ENCODE results near the gene DIPK1C. TPM values are rescaled to one million over a fixed set of nuclear protein-coding genes. Genes with fewer than 3 reads are reported as not detected.

The DIPK1C gene
- total RNA-seq, 1 experiment from 2014 or later, result 0.26 TPM

- DNase-seq (ENCODE audit: low read depth, low spot score), result no peak
- Histone ChIP-seq H3K9me3 (ENCODE audit: control insufficient read depth, insufficient read depth, low read depth, low read length) (no peaks in the 10 kb centered on the region), H3K4me1 (ENCODE audit: control insufficient read depth, insufficient read depth, low read length) (no peaks in the 10 kb centered on the region), H3K36me3 (ENCODE audit: control insufficient read depth, insufficient read depth, low read length) (no peaks in the 10 kb centered on the region), H3K27ac (ENCODE audit: low read length) (no peak overlapping the region), H3K27me3 (ENCODE audit: control insufficient read depth, insufficient read depth, low read length) (peaks cover 14% of the 10 kb centered on the region), H3K4me3 (ENCODE audit: low read depth in 2 of 2, low read length in 2 of 2) (no peak overlapping the region)
- ChIA-PET POLR2A (no interaction called here), CTCF (no interaction called here)
- TF ChIP-seq SIN3A (IDR thresholded peaks at IDR 0.05; ENCODE audit: borderline replicate concordance, insufficient read depth, low read depth, low read length) (no peak), TCF7L2 (IDR thresholded peaks at IDR 0.05; ENCODE audit: low read depth, low read length) (no peak), POLR2AphosphoS5 (IDR thresholded peaks at IDR 0.05; ENCODE audit: low read depth, low read length) (no peak)
- TF ChIP-seq, protein P1, sequence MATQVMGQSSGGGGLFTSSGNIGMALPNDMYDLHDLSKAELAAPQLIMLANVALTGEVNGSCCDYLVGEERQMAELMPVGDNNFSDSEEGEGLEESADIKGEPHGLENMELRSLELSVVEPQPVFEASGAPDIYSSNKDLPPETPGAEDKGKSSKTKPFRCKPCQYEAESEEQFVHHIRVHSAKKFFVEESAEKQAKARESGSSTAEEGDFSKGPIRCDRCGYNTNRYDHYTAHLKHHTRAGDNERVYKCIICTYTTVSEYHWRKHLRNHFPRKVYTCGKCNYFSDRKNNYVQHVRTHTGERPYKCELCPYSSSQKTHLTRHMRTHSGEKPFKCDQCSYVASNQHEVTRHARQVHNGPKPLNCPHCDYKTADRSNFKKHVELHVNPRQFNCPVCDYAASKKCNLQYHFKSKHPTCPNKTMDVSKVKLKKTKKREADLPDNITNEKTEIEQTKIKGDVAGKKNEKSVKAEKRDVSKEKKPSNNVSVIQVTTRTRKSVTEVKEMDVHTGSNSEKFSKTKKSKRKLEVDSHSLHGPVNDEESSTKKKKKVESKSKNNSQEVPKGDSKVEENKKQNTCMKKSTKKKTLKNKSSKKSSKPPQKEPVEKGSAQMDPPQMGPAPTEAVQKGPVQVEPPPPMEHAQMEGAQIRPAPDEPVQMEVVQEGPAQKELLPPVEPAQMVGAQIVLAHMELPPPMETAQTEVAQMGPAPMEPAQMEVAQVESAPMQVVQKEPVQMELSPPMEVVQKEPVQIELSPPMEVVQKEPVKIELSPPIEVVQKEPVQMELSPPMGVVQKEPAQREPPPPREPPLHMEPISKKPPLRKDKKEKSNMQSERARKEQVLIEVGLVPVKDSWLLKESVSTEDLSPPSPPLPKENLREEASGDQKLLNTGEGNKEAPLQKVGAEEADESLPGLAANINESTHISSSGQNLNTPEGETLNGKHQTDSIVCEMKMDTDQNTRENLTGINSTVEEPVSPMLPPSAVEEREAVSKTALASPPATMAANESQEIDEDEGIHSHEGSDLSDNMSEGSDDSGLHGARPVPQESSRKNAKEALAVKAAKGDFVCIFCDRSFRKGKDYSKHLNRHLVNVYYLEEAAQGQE (IDR thresholded peaks at IDR 0.05; ENCODE audit: insufficient read depth in 1 of 2, low read depth in 2 of 2, low read length in 1 of 2), result no peak
- TF ChIP-seq, protein P2, sequence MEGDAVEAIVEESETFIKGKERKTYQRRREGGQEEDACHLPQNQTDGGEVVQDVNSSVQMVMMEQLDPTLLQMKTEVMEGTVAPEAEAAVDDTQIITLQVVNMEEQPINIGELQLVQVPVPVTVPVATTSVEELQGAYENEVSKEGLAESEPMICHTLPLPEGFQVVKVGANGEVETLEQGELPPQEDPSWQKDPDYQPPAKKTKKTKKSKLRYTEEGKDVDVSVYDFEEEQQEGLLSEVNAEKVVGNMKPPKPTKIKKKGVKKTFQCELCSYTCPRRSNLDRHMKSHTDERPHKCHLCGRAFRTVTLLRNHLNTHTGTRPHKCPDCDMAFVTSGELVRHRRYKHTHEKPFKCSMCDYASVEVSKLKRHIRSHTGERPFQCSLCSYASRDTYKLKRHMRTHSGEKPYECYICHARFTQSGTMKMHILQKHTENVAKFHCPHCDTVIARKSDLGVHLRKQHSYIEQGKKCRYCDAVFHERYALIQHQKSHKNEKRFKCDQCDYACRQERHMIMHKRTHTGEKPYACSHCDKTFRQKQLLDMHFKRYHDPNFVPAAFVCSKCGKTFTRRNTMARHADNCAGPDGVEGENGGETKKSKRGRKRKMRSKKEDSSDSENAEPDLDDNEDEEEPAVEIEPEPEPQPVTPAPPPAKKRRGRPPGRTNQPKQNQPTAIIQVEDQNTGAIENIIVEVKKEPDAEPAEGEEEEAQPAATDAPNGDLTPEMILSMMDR (IDR thresholded peaks at IDR 0.05), result no peak
- intact Hi-C loops (cut with micrococcal nuclease; ENCODE audit: unreplicated experiment), result no loop called here
- no peak for ATAC-seq
- in situ Hi-C loops (cut with HindIII; ENCODE audit: low pct_unique_long_range_greater_than_20kb, low sequenced_read_pairs), result no loop called here
- no TSS peak for BruUV-seq (replicated peaks)
Measured at GRCh38 chr18:74400813-74401212, 56.3 kb downstream of the DIPK1C start.

GRCh38 chr18:74399091-74399887 is 57.8 kb downstream of the DIPK1C start:
- no peak for ATAC-seq
- Histone ChIP-seq H3K4me3 (ENCODE audit: low read depth in 2 of 2, low read length in 2 of 2) (no peak overlapping the region), H3K4me1 (ENCODE audit: control insufficient read depth, insufficient read depth, low read length) (no peaks in the 10 kb centered on the region), H3K9me3 (ENCODE audit: control insufficient read depth, insufficient read depth, low read depth, low read length) (no peaks in the 10 kb centered on the region), H3K27ac (ENCODE audit: low read length) (no peak overlapping the region), H3K27me3 (ENCODE audit: control insufficient read depth, insufficient read depth, low read length) (peaks cover 14% of the 10 kb centered on the region), H3K36me3 (ENCODE audit: control insufficient read depth, insufficient read depth, low read length) (no peaks in the 10 kb centered on the region)
- intact Hi-C loops (cut with micrococcal nuclease; ENCODE audit: unreplicated experiment), result no loop called here
- DNase-seq (ENCODE audit: low read depth, low spot score), result no peak
- TF ChIP-seq POLR2AphosphoS5 (IDR thresholded peaks at IDR 0.05; ENCODE audit: low read depth, low read length) (no peak), SIN3A (IDR thresholded peaks at IDR 0.05; ENCODE audit: borderline replicate concordance, insufficient read depth, low read depth, low read length) (no peak), TCF7L2 (IDR thresholded peaks at IDR 0.05; ENCODE audit: low read depth, low read length) (no peak)
- TF ChIP-seq, protein P1 (IDR thresholded peaks at IDR 0.05; ENCODE audit: insufficient read depth in 1 of 2, low read depth in 2 of 2, low read length in 1 of 2), result no peak
- TF ChIP-seq, protein P2 (IDR thresholded peaks at IDR 0.05), result no peak
- no TSS peak for BruUV-seq (replicated peaks)
- in situ Hi-C loops (cut with HindIII; ENCODE audit: low pct_unique_long_range_greater_than_20kb, low sequenced_read_pairs), result no loop called here
- ChIA-PET CTCF (interaction anchor here (1.0 kb wide), 1 partner anchor 94 kb away, joined by 5 read pairs; no protein-coding TSS in a partner anchor), POLR2A (no interaction called here)

Data from Panc1 (cell line).